ENCODE measurements around the gene MYLK. TPM values are rescaled to one million over a fixed set of nuclear protein-coding genes. Genes with fewer than 3 reads are reported as not detected.

The MYLK gene
- total RNA-seq, 2 donors from 2014 or later = 4.7 to 6.6 TPM

DNA sequence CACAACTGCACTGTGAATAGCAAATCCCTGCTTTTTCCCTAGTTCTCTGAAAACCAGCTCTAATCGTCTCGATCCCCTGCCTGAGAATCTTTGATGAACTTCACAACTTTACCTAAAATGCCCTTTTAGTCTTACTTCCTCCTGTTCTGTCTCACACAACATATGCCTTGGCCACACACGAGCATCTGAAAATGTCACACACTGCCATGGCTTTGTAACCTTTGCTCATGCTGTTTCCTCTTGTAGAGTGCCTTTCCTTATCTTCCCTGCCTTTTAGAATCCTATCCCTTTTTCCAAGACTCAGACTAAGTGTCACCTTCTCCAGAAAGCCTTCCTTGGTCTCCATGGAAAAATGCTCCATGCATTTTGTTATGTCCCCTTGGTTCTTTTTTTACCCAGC, 227.9 kb downstream of the MYLK start:
- Histone ChIP-seq H3K9me3 (ENCODE audit: control insufficient read depth, low read length) (peaks cover 12% of the 10 kb centered on the region), H3K4me1 (ENCODE audit: control insufficient read depth, insufficient read depth, low read length) (no peaks in the 10 kb centered on the region), H3K9ac (ENCODE audit: extremely low read depth, low read length, poor library complexity, severe bottlenecking) (no peak overlapping the region), H3K27ac (ENCODE audit: low read depth, low read length) (no peak overlapping the region), H3K4me3 (ENCODE audit: low read length) (no peak overlapping the region), H3K36me3 (ENCODE audit: control insufficient read depth, insufficient read depth, low read length) (no peaks in the 10 kb centered on the region), H3K27me3 (ENCODE audit: control insufficient read depth, insufficient read depth, low read length, poor library complexity, severe bottlenecking) (no peaks in the 10 kb centered on the region)
- peaks cover 6% of the 10 kb centered on the region for H3K9me3 Mint-ChIP-seq
- peaks cover 10% of the 10 kb centered on the region for H3K4me1 Mint-ChIP-seq
- 89 to 95% methylated on average over 3 of the region's 3 CpGs for WGBS, 2 experiments (ENCODE audit: insufficient coverage in 1 of 2, insufficient read length in 1 of 2)
- no peak for TF ChIP-seq CTCF (conservative IDR thresholded peaks at IDR 0.05)
- H3K4me3 Mint-ChIP-seq = no peak overlapping the region
- DNase-seq = no peak
- H3K27ac Mint-ChIP-seq = no peak overlapping the region
- peaks cover 36% of the 10 kb centered on the region for H3K27me3 Mint-ChIP-seq (ENCODE audit: insufficient read depth)
- peaks cover 6% of the 10 kb centered on the region for H3K36me3 Mint-ChIP-seq (ENCODE audit: low read depth)

DNA sequence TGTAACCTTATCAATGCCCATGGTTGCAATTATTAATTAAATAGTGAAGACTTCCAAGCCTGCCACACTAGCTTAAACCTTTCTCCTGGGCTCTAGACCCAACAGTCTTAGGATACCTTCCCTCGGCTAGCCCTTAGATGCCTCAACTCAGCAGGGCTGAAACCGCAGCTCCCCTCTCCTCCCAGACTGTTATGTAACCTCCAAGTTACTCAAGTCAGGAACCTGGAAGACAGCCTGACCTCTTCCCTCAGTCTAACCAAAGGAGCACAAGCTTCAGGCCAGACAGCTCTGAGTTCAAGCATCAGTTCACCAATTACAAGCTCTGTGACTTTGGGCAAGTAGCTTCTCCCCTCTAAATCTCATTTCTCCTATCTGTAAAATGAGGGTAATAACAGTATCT, 228.7 kb downstream of the MYLK start:
- 95% methylated on average over 2 of the region's 2 CpGs; no CpG with 5 or more reads in 1 of the 2 experiments for WGBS, 2 experiments (ENCODE audit: insufficient coverage in 1 of 2, insufficient read length in 1 of 2)
- Histone ChIP-seq H3K9ac (ENCODE audit: extremely low read depth, low read length, poor library complexity, severe bottlenecking) (no peak overlapping the region), H3K36me3 (ENCODE audit: control insufficient read depth, insufficient read depth, low read length) (no peaks in the 10 kb centered on the region), H3K27me3 (ENCODE audit: control insufficient read depth, insufficient read depth, low read length, poor library complexity, severe bottlenecking) (no peaks in the 10 kb centered on the region), H3K27ac (ENCODE audit: low read depth, low read length) (no peak overlapping the region), H3K9me3 (ENCODE audit: control insufficient read depth, low read length) (peaks cover 12% of the 10 kb centered on the region), H3K4me3 (ENCODE audit: low read length) (no peak overlapping the region), H3K4me1 (ENCODE audit: control insufficient read depth, insufficient read depth, low read length) (no peaks in the 10 kb centered on the region)
- H3K4me1 Mint-ChIP-seq = peaks cover 10% of the 10 kb centered on the region
- peaks cover 29% of the 10 kb centered on the region for H3K27me3 Mint-ChIP-seq (ENCODE audit: insufficient read depth)
- H3K9me3 Mint-ChIP-seq = peaks cover 6% of the 10 kb centered on the region
- no peak overlapping the region for H3K4me3 Mint-ChIP-seq
- no peak overlapping the region for H3K27ac Mint-ChIP-seq
- TF ChIP-seq CTCF (conservative IDR thresholded peaks at IDR 0.05) = no peak
- no peak for DNase-seq
- H3K36me3 Mint-ChIP-seq (ENCODE audit: low read depth) = peaks cover 6% of the 10 kb centered on the region

DNA sequence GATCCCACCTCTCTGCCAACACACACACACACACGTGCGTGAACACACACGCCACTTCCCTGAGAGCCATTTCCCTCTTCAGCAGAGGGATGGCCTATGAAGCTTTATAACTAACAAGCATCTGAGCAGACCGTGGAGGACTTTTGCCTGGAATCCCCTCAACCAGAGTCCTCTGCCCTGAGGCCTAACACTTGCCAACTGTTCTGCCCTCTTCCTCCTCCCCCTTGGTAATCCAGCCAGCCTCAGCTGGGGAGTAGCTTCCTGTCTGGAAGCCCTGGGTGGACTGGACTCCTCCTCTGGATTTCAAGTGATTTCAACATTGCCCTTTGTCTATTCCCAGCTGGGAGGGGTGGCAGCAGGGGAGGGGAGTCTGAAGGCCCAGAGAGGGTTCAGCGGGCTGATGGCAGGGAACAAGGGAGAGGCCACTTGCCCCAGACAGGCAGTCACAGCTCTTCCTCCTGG, 230.9 kb downstream of the MYLK start:
- WGBS, 2 experiments (ENCODE audit: insufficient coverage in 1 of 2, insufficient read length in 1 of 2) = 90 to 93% methylated on average over 3 to 5 of the region's 5 CpGs
- H3K9ac ChIP-seq (ENCODE audit: extremely low read depth, low read length, poor library complexity, severe bottlenecking) = no peak overlapping the region
- H3K27me3 ChIP-seq (ENCODE audit: control insufficient read depth, insufficient read depth, low read length, poor library complexity, severe bottlenecking) = no peaks in the 10 kb centered on the region
- Mint-ChIP-seq H3K27ac (no peak overlapping the region), H3K4me3 (no peak overlapping the region), H3K4me1 (peaks cover 2% of the 10 kb centered on the region), H3K9me3 (peaks cover 6% of the 10 kb centered on the region), H3K36me3 (ENCODE audit: low read depth) (peaks cover 6% of the 10 kb centered on the region), H3K27me3 (ENCODE audit: insufficient read depth) (peaks cover 14% of the 10 kb centered on the region)
- peaks cover 12% of the 10 kb centered on the region for H3K9me3 ChIP-seq (ENCODE audit: control insufficient read depth, low read length)
- H3K4me1 ChIP-seq (ENCODE audit: control insufficient read depth, insufficient read depth, low read length) = no peaks in the 10 kb centered on the region
- no peak for TF ChIP-seq CTCF (conservative IDR thresholded peaks at IDR 0.05)
- H3K36me3 ChIP-seq (ENCODE audit: control insufficient read depth, insufficient read depth, low read length) = no peaks in the 10 kb centered on the region
- no peak for DNase-seq
- H3K4me3 ChIP-seq (ENCODE audit: low read length) = no peak overlapping the region
- peak overlapping the region; percentile 72 for H3K27ac ChIP-seq (ENCODE audit: low read depth, low read length)

Measured in endodermal cell (in vitro differentiated cells).